ENCODE data around the gene AHRR.
"Not testable (repeated sequence)": the region's sequence is repeated elsewhere in the genome, so short reads cannot be mapped to it uniquely, and the experiment has no call there.

Gene AHRR

DNA sequence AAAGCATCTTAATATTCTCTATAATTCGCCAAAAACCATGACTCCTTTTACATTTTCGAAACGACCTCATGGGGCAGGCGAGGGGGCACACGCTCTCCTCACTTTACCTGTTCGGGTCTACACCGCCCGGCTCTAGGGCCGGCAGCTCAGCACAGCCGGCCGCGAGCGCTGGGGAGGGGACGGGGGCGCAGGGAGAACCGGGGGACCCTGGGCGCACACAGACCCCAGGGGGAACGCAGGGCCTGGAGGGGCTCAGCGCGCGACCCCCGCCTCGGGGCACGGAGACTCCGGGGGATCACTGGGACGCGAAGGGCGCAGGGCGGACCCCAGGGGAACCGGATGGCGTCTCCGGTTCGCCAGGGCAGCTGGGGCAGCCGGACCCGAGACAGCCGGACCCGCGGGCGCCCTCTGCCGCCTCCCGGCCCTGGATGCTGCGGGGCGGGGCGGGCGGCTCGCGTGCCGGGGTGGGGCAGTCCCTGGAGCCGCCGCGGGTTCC, at the start of gene AHRR:
Gene AHRR (plus strand): TSS at position 485 of the 496 bp plus-strand sequence. CDS start 22,189 bp downstream, outside the sequence.
- peaks cover 16% of the 10 kb centered on the region for H3K4me1 ChIP-seq (ENCODE audit: control insufficient read depth, insufficient read depth, low read length)
- H3K27me3 ChIP-seq (ENCODE audit: control insufficient read depth in 1 of 2, insufficient read depth in 2 of 2, low read length in 2 of 2): peaks cover 29 to 45% of the 10 kb centered on the region in 2 donors
- H3K9ac ChIP-seq (ENCODE audit: low read length in 2 of 2): no peak within 1 kb of the TSS
- peaks cover 0 to 2% of the 10 kb centered on the region in 2 donors for H3K36me3 ChIP-seq (ENCODE audit: control insufficient read depth in 2 of 2, insufficient read depth in 2 of 2, low read length in 2 of 2)
- H3K9me3 ChIP-seq (ENCODE audit: control insufficient read depth in 2 of 2, low read length in 2 of 2): no peaks in the 10 kb centered on the region
- H3K4me3 ChIP-seq (ENCODE audit: low read length in 2 of 2): peak within 1 kb of the TSS; percentile 33 to 60
- H3K27ac ChIP-seq (ENCODE audit: low read length): no peak within 1 kb of the TSS

DNA sequence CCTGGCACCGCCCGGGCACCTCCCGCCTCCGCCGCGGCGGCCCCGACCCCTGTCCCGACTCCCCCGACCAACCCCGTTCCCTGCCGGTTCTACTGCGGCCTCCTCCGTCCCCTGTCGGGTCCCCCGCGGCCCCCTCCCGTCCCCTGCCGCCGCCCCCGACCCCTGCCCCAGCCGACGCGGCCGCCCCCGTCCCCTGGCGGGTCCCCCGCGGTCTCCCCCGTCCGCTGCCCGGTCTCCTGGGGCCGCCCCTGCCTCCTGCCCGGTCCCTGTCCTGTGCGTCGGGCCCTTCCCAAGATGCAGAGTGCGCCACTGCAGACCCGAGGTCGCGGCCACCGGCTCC, 49.7 kb upstream of the AHRR start:
- H3K27me3 ChIP-seq (ENCODE audit: control insufficient read depth in 1 of 2, insufficient read depth in 2 of 2, low read length in 2 of 2); H3K9me3 ChIP-seq (ENCODE audit: control insufficient read depth in 2 of 2, low read length in 2 of 2): not testable (repeated sequence)
- peak overlapping the region; percentile 75 to 85 for H3K9ac ChIP-seq (ENCODE audit: low read length in 2 of 2)
- peaks cover 0 to 15% of the 10 kb centered on the region in 2 donors for H3K36me3 ChIP-seq (ENCODE audit: control insufficient read depth in 2 of 2, insufficient read depth in 2 of 2, low read length in 2 of 2)
- H3K27ac ChIP-seq (ENCODE audit: low read length): peak overlapping the region; percentile 89
- peaks cover 12% of the 10 kb centered on the region for H3K4me1 ChIP-seq (ENCODE audit: control insufficient read depth, insufficient read depth, low read length)
- peak overlapping the region; percentile 78 to 84 for H3K4me3 ChIP-seq (ENCODE audit: low read length in 2 of 2)

DNA sequence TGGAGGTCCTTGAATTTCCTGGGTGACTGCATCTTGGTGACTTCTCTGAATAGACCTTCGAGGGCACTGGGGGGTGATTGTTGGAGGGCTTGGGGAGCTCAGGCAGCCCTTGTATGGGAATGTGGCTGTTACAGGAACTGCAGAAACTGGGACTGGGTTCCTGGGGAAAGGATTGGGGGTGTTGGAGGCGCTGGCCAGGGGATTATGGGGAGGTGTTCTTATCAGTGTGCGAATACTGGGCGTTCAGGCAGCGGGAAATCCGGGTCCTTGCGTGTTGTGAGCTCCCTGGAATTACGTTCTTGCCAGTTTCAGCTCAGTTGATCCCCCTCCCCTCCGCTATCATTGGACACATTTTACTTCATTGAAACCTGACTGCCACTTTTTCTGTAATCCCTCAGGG, 48.4 kb upstream of the AHRR start:
- H3K4me3 ChIP-seq (ENCODE audit: low read length in 2 of 2): not testable (repeated sequence)
- H3K4me1 ChIP-seq (ENCODE audit: control insufficient read depth, insufficient read depth, low read length): peaks cover 12% of the 10 kb centered on the region

DNA sequence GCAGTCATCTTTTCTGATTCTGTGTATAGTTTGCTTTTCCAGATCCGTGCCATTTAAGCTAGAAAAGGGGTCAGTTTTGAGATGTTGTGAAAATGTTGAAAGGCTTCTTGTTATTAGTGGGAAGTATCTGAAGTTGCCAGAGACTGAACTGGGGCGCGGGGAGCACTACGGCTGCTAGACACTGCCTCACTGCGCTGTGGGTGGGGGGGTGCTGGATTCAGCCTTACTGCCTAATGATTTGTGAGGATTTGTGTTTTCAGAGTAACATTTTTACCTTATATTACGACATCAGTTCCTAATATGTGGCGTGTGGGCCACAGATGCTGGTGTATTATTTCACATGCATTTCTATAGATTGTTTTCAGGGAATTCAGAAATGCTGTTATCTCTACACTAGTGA, 48.0 kb upstream of the AHRR start:
- not testable (repeated sequence) for H3K27me3 ChIP-seq (ENCODE audit: control insufficient read depth in 1 of 2, insufficient read depth in 2 of 2, low read length in 2 of 2); H3K9ac ChIP-seq (ENCODE audit: low read length in 2 of 2); H3K27ac ChIP-seq (ENCODE audit: low read length); H3K4me3 ChIP-seq (ENCODE audit: low read length in 2 of 2); H3K9me3 ChIP-seq (ENCODE audit: control insufficient read depth in 2 of 2, low read length in 2 of 2); H3K36me3 ChIP-seq (ENCODE audit: control insufficient read depth in 2 of 2, insufficient read depth in 2 of 2, low read length in 2 of 2)
- peaks cover 12% of the 10 kb centered on the region for H3K4me1 ChIP-seq (ENCODE audit: control insufficient read depth, insufficient read depth, low read length)

More for the DNA sequence above, 48.4 kb upstream of the AHRR start:
- H3K36me3 ChIP-seq (ENCODE audit: control insufficient read depth in 2 of 2, insufficient read depth in 2 of 2, low read length in 2 of 2); H3K9ac ChIP-seq (ENCODE audit: low read length in 2 of 2); H3K27ac ChIP-seq (ENCODE audit: low read length); H3K9me3 ChIP-seq (ENCODE audit: control insufficient read depth in 2 of 2, low read length in 2 of 2); H3K27me3 ChIP-seq (ENCODE audit: control insufficient read depth in 1 of 2, insufficient read depth in 2 of 2, low read length in 2 of 2): not testable (repeated sequence)

DNA sequence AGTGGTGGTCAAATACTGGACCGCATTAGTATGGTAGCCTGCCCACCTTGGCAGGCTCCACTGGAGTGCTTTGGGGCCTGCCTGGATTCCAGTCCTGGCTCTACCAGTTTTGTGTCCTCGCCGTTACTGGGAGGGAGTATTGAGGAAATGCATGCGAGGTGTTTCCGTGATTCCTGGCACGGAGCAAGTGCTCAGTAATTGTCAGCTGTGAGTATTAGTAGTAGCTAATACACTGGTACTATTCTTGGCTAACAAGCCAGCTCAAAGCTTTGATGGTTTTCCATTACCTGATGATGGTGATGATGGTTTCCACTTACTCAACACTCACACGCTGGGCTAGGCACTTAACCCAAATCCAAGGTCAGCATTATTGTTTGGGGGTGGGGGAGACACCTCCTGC, 47.2 kb upstream of the AHRR start:
- H3K9ac ChIP-seq (ENCODE audit: low read length in 2 of 2); H3K9me3 ChIP-seq (ENCODE audit: control insufficient read depth in 2 of 2, low read length in 2 of 2); H3K27me3 ChIP-seq (ENCODE audit: control insufficient read depth in 1 of 2, insufficient read depth in 2 of 2, low read length in 2 of 2); H3K27ac ChIP-seq (ENCODE audit: low read length); H3K4me3 ChIP-seq (ENCODE audit: low read length in 2 of 2); H3K36me3 ChIP-seq (ENCODE audit: control insufficient read depth in 2 of 2, insufficient read depth in 2 of 2, low read length in 2 of 2): not testable (repeated sequence)
- H3K4me1 ChIP-seq (ENCODE audit: control insufficient read depth, insufficient read depth, low read length): peaks cover 12% of the 10 kb centered on the region

DNA sequence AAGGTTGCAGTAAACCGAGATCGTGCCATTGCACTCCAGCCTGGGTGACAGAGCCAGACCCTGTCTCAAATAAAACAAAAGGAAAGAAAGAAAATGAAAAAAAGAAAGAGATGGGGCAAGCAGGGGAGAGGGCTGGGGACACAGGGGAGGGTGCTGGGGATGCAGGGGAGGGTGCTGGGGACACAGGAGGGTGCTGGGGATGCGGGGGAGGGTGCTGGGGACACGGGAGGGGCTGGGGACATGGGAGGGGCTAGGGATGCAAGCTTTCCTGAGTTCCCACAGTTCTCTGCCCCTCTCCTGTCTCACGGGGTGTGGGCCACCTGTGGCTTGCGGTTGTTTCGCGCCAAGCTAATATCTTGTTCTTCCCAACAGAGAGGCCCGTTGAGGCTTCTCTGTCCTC, 42.9 kb upstream of the AHRR start:
- H3K4me3 ChIP-seq (ENCODE audit: low read length in 2 of 2): no peak overlapping the region
- no peaks in the 10 kb centered on the region for H3K27me3 ChIP-seq (ENCODE audit: control insufficient read depth in 1 of 2, insufficient read depth in 2 of 2, low read length in 2 of 2)
- no peaks in the 10 kb centered on the region for H3K4me1 ChIP-seq (ENCODE audit: control insufficient read depth, insufficient read depth, low read length)
- H3K36me3 ChIP-seq (ENCODE audit: control insufficient read depth in 2 of 2, insufficient read depth in 2 of 2, low read length in 2 of 2): peaks cover 0 to 13% of the 10 kb centered on the region in 2 donors
- H3K9ac ChIP-seq (ENCODE audit: low read length in 2 of 2): no peak overlapping the region
- no peaks in the 10 kb centered on the region for H3K9me3 ChIP-seq (ENCODE audit: control insufficient read depth in 2 of 2, low read length in 2 of 2)
- no peak overlapping the region for H3K27ac ChIP-seq (ENCODE audit: low read length)

DNA sequence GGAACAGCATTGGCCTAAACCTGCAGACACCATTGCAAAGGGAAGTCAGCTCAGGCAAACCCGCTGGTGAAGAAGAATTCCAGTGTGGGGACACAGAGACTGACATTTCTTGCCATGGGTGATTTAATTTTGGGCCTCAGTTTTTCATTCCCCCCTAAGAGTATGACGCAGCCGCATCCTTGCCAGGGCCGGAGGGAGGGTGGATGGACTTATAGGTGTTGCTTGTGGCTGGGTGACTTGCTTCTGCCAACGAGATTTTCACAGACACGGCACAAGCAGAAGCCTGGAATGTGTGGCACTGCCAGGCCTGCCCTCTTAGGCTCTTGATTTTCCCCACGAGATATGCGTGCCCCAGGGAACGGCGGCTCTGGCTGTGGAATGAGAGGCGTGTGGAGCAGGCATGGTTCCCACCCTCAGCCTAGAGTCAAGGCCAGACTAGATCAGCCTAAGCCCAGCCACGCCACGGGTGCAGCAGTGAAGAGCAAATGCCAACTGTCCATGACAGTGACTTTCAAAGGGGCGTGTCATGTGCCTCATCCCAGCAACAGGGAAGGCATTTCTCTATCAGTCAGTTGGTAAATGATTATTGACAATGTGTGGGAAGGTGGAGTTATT, 42.4 kb upstream of the AHRR start:
- peaks cover 0 to 10% of the 10 kb centered on the region in 2 donors for H3K36me3 ChIP-seq (ENCODE audit: control insufficient read depth in 2 of 2, insufficient read depth in 2 of 2, low read length in 2 of 2)
- H3K4me1 ChIP-seq (ENCODE audit: control insufficient read depth, insufficient read depth, low read length); H3K27ac ChIP-seq (ENCODE audit: low read length): not testable (repeated sequence)

DNA sequence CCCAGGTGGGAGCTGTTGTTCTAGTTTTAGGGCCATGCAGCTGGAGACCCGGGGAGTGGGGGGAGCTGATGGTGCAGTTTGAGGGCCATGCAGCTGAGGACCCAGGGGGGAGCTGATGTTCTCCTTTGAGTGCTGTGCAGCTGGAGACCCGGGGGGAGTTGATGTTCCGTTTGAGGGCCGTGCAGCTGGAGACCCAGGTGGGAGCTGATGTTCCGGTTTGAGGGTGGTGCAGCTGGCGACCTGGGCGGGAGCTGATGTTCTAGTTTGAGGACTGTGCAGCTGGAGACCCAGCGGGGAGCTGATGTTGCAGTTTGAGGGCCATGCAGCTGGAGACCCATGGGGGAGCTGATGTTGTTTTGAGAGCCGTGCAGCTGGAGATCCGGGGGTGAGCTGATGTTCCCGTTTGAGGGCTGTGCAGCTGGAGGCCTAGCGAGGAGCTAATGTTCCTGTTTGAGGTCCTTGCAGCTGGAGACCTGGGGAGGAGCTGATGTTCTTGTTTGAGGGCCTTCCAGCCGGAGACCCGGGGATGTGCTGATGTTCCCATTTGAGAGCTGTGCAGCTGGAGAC, 35.4 kb upstream of the AHRR start:
- peaks cover 3 to 8% of the 10 kb centered on the region in 2 donors for H3K36me3 ChIP-seq (ENCODE audit: control insufficient read depth in 2 of 2, insufficient read depth in 2 of 2, low read length in 2 of 2)

More for the DNA sequence above, 42.4 kb upstream of the AHRR start:
- not testable (repeated sequence) for H3K4me3 ChIP-seq (ENCODE audit: low read length in 2 of 2); H3K27me3 ChIP-seq (ENCODE audit: control insufficient read depth in 1 of 2, insufficient read depth in 2 of 2, low read length in 2 of 2); H3K9me3 ChIP-seq (ENCODE audit: control insufficient read depth in 2 of 2, low read length in 2 of 2); H3K9ac ChIP-seq (ENCODE audit: low read length in 2 of 2)

DNA sequence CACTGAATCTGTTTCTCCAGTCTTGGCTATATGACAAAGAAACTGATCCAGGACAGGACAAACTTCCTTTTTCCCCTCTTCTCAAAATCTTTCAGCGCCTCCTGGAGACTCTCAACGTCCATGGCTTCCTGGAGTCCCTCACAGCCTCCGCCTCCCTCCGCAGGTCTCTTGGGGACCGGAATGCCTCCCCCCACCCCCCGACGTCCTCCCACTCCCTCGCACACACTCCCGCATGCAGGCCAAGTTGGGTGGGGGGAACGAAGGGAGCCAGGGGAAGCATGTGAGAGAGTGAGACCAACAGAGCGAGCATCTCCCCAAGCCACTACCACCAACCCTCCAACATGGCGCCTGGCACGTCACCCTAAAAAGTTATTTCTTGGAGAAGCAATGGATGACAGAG, 31.3 kb upstream of the AHRR start:
- not testable (repeated sequence) for H3K9me3 ChIP-seq (ENCODE audit: control insufficient read depth in 2 of 2, low read length in 2 of 2); H3K9ac ChIP-seq (ENCODE audit: low read length in 2 of 2); H3K4me1 ChIP-seq (ENCODE audit: control insufficient read depth, insufficient read depth, low read length); H3K27ac ChIP-seq (ENCODE audit: low read length); H3K4me3 ChIP-seq (ENCODE audit: low read length in 2 of 2); H3K36me3 ChIP-seq (ENCODE audit: control insufficient read depth in 2 of 2, insufficient read depth in 2 of 2, low read length in 2 of 2); H3K27me3 ChIP-seq (ENCODE audit: control insufficient read depth in 1 of 2, insufficient read depth in 2 of 2, low read length in 2 of 2)

More for the DNA sequence above, 35.4 kb upstream of the AHRR start:
- H3K9ac ChIP-seq (ENCODE audit: low read length in 2 of 2): no peak overlapping the region
- no peaks in the 10 kb centered on the region for H3K9me3 ChIP-seq (ENCODE audit: control insufficient read depth in 2 of 2, low read length in 2 of 2)
- peaks cover 2% of the 10 kb centered on the region for H3K4me1 ChIP-seq (ENCODE audit: control insufficient read depth, insufficient read depth, low read length)
- H3K27ac ChIP-seq (ENCODE audit: low read length): no peak overlapping the region
- H3K4me3 ChIP-seq (ENCODE audit: low read length in 2 of 2): no peak overlapping the region
- H3K27me3 ChIP-seq (ENCODE audit: control insufficient read depth in 1 of 2, insufficient read depth in 2 of 2, low read length in 2 of 2): no peaks in the 10 kb centered on the region

DNA sequence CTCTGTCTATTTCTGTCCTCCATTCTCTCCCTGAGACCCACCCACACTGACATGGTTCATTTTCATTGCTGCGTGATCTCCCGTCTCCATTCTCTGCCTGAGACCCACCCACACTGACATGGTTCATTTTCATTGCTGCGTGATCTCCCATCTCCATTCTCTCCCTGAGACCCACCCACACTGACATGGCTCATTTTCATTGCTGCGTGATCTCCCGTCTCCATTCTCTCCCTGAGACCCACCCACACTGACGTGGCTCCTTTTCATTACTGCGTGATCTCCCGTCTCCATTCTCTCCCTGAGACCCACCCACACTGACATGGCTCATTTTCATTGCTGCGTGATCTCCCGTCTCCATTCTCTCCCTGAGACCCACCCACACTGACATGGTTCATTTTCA, 30.2 kb upstream of the AHRR start:
- H3K4me1 ChIP-seq (ENCODE audit: control insufficient read depth, insufficient read depth, low read length); H3K9ac ChIP-seq (ENCODE audit: low read length in 2 of 2); H3K27me3 ChIP-seq (ENCODE audit: control insufficient read depth in 1 of 2, insufficient read depth in 2 of 2, low read length in 2 of 2); H3K4me3 ChIP-seq (ENCODE audit: low read length in 2 of 2); H3K27ac ChIP-seq (ENCODE audit: low read length); H3K9me3 ChIP-seq (ENCODE audit: control insufficient read depth in 2 of 2, low read length in 2 of 2); H3K36me3 ChIP-seq (ENCODE audit: control insufficient read depth in 2 of 2, insufficient read depth in 2 of 2, low read length in 2 of 2): not testable (repeated sequence)

DNA sequence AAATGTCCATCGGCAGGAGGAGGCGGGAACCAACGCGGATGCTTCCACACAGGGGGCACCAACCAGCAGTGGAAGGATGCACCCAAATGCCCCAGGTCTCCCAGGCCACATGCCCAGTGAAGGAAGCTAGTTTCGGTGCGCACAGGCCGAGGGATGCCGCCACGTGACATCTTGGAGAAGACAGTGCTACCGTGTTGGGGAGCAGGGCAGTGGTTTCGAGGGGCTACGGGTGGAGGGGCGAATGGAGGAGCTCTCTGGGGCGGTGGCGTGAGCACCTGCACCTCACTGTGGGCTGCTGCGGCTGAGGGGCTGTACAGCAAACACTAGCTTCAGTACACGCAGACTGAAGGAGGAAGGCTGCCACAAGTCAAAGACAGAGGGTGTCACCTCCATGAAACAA, 26.7 kb upstream of the AHRR start:
- not testable (repeated sequence) for H3K9ac ChIP-seq (ENCODE audit: low read length in 2 of 2); H3K9me3 ChIP-seq (ENCODE audit: control insufficient read depth in 2 of 2, low read length in 2 of 2); H3K27ac ChIP-seq (ENCODE audit: low read length); H3K27me3 ChIP-seq (ENCODE audit: control insufficient read depth in 1 of 2, insufficient read depth in 2 of 2, low read length in 2 of 2); H3K36me3 ChIP-seq (ENCODE audit: control insufficient read depth in 2 of 2, insufficient read depth in 2 of 2, low read length in 2 of 2); H3K4me1 ChIP-seq (ENCODE audit: control insufficient read depth, insufficient read depth, low read length); H3K4me3 ChIP-seq (ENCODE audit: low read length in 2 of 2)

Measured in stomach smooth muscle (tissue), 2 donors.